ENCODE data around the gene TRPC4. TPM values are rescaled to one million over a fixed set of nuclear protein-coding genes. Genes with fewer than 3 reads are reported as not detected.
"Not testable (repeated sequence)": the region's sequence is repeated elsewhere in the genome, so short reads cannot be mapped to it uniquely, and the experiment has no call there.

Gene TRPC4
- total RNA-seq, 1 experiment from 2014 or later, result 19.0 TPM

DNA sequence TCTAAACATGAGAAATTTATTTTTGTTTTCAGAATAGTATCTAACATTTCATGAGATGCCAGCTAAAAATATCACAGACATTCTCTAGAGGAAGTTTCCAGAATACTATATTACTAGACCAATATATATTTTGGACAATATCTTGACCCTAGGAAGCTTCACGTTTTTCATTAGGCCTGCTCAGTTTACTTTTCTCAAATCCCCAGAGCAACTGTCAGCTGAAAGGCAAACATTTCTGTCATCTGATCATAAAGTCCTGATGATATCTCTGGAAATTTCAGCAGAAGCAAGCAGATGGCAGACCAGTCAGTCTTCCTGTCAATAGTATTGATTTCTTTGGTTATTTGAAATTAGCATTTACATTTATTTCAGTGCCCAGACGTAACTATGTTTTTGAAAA is 275.0 kb downstream of the TRPC4 start:
- H2BK120ac ChIP-seq (ENCODE audit: low read depth, low read length, poor library complexity, severe bottlenecking), result no peak overlapping the region
- no peaks in the 10 kb centered on the region for H4K20me1 ChIP-seq (ENCODE audit: control insufficient read depth, insufficient read depth, insufficient read length)
- H3K18ac ChIP-seq (ENCODE audit: insufficient read length, low read depth, low read length), result no peak overlapping the region
- H3K23me2 ChIP-seq (ENCODE audit: insufficient read length, low read depth, low read length, poor library complexity, severe bottlenecking), result no peaks in the 10 kb centered on the region
- no peaks in the 10 kb centered on the region for H3K27me3 Mint-ChIP-seq (ENCODE audit: low read depth)
- H2AFZ ChIP-seq (ENCODE audit: low read length), result no peak overlapping the region
- H3K4me3 Mint-ChIP-seq, result no peak overlapping the region
- no peak overlapping the region for H4K91ac ChIP-seq (ENCODE audit: insufficient read length, low read depth, low read length)
- peak overlapping the region in 1 of 3 experiments; percentile 15; a peak in 1 of 7 replicates for H3K27ac Mint-ChIP-seq
- no peak overlapping the region for H3K23ac ChIP-seq (ENCODE audit: insufficient read length, low read depth, low read length)
- no peaks in the 10 kb centered on the region for H3K9me3 Mint-ChIP-seq
- H3K4ac ChIP-seq (ENCODE audit: low read depth, low read length), result no peak overlapping the region
- no peaks in the 10 kb centered on the region; the same call in 1 of the 2 replicates for H3K4me1 ChIP-seq (ENCODE audit: insufficient read depth, low read length)
- H3K9ac ChIP-seq (ENCODE audit: extremely low read depth, insufficient read length, low read length), result no peak overlapping the region
- H3K79me2 ChIP-seq (ENCODE audit: insufficient read depth, low read length), result no peaks in the 10 kb centered on the region
- no peaks in the 10 kb centered on the region for H3K79me1 ChIP-seq (ENCODE audit: insufficient read depth, low read depth, low read length, poor library complexity, severe bottlenecking)
- no peak overlapping the region for H3K27ac ChIP-seq (ENCODE audit: insufficient read length, low read depth, low read length)
- H3K27me3 ChIP-seq (ENCODE audit: insufficient read depth, low read length), result no peaks in the 10 kb centered on the region
- no peak overlapping the region for H2BK20ac ChIP-seq (ENCODE audit: low read depth, low read length, poor library complexity, severe bottlenecking)
- H2BK12ac ChIP-seq (ENCODE audit: insufficient read length, low read depth, low read length), result no peak overlapping the region
- TF ChIP-seq, protein P1, sequence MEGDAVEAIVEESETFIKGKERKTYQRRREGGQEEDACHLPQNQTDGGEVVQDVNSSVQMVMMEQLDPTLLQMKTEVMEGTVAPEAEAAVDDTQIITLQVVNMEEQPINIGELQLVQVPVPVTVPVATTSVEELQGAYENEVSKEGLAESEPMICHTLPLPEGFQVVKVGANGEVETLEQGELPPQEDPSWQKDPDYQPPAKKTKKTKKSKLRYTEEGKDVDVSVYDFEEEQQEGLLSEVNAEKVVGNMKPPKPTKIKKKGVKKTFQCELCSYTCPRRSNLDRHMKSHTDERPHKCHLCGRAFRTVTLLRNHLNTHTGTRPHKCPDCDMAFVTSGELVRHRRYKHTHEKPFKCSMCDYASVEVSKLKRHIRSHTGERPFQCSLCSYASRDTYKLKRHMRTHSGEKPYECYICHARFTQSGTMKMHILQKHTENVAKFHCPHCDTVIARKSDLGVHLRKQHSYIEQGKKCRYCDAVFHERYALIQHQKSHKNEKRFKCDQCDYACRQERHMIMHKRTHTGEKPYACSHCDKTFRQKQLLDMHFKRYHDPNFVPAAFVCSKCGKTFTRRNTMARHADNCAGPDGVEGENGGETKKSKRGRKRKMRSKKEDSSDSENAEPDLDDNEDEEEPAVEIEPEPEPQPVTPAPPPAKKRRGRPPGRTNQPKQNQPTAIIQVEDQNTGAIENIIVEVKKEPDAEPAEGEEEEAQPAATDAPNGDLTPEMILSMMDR (conservative IDR thresholded peaks at IDR 0.05), result no peak
- no peak overlapping the region for H3K14ac ChIP-seq (ENCODE audit: insufficient read depth, low read length)
- H4K5ac ChIP-seq (ENCODE audit: insufficient read length, low read depth, low read length), result no peak overlapping the region
- H3K36me3 Mint-ChIP-seq (ENCODE audit: insufficient read depth in 1 of 3, low read depth in 3 of 3), result no peaks in the 10 kb centered on the region; a peak in 1 of 7 replicates
- H3K56ac ChIP-seq (ENCODE audit: insufficient read length, low read depth, low read length), result no peak overlapping the region
- no peak overlapping the region for H3K4me2 ChIP-seq (ENCODE audit: insufficient read depth, insufficient read length, low read length)
- H2BK5ac ChIP-seq (ENCODE audit: insufficient read length, low read length), result no peak overlapping the region
- H3K9me3 ChIP-seq (ENCODE audit: control insufficient read depth, low read depth, low read length), result no peaks in the 10 kb centered on the region
- DNase-seq, result no peak
- peaks cover 22 to 31% of the 10 kb centered on the region in 2 experiments for H3K4me1 Mint-ChIP-seq
- no peak overlapping the region for H4K8ac ChIP-seq (replicated peaks; ENCODE audit: insufficient read length, low read depth, low read length)
- H2BK15ac ChIP-seq (ENCODE audit: low read depth, low read length), result no peak overlapping the region
- no peak overlapping the region for H3T11ph ChIP-seq (ENCODE audit: low read length)
- H2AK5ac ChIP-seq (ENCODE audit: insufficient read length, low read length), result no peak overlapping the region
- no CpG with 5 or more reads among the region's 2 CpGs for WGBS (ENCODE audit: extremely low coverage, insufficient read length, low lambda C conversion rate)

DNA sequence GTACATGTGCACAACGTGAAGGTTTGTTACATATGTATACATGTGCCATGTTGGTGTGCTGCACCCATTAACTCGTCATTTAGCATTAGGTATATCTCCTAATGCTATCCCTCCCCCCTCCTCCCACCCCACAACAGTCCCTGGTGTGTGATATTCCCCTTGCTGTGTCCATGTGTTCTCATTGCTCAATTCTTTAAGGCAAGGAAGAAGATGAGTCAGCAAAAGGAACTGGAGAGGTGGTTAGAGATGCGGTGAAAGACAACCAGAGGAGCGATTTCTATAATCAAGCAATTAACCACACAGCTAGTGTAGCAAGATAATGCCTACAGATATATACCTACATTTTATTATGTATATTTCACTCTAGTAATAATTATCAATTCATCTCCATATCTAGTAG is 280.2 kb downstream of the TRPC4 start:
- 0 out of 7 replicates have a peak overlapping the region, but pooled peaks of 1 of the 3 experiments have one; percentile 59 for H3K27ac Mint-ChIP-seq
- H3T11ph ChIP-seq (ENCODE audit: low read length); H4K8ac ChIP-seq (replicated peaks; ENCODE audit: insufficient read length, low read depth, low read length); H2BK5ac ChIP-seq (ENCODE audit: insufficient read length, low read length); H3K9me3 ChIP-seq (ENCODE audit: control insufficient read depth, low read depth, low read length); H2BK15ac ChIP-seq (ENCODE audit: low read depth, low read length); H3K56ac ChIP-seq (ENCODE audit: insufficient read length, low read depth, low read length); H3K4me1 Mint-ChIP-seq; H3K36me3 Mint-ChIP-seq (ENCODE audit: insufficient read depth in 1 of 3, low read depth in 3 of 3); H3K18ac ChIP-seq (ENCODE audit: insufficient read length, low read depth, low read length); H3K79me1 ChIP-seq (ENCODE audit: insufficient read depth, low read depth, low read length, poor library complexity, severe bottlenecking); H3K27me3 Mint-ChIP-seq (ENCODE audit: low read depth); H3K4me1 ChIP-seq (ENCODE audit: insufficient read depth, low read length); H3K9me3 Mint-ChIP-seq; H2BK120ac ChIP-seq (ENCODE audit: low read depth, low read length, poor library complexity, severe bottlenecking); H2AFZ ChIP-seq (ENCODE audit: low read length); H3K27ac ChIP-seq (ENCODE audit: insufficient read length, low read depth, low read length); H3K4ac ChIP-seq (ENCODE audit: low read depth, low read length); H3K23ac ChIP-seq (ENCODE audit: insufficient read length, low read depth, low read length); H3K27me3 ChIP-seq (ENCODE audit: insufficient read depth, low read length); H3K9ac ChIP-seq (ENCODE audit: extremely low read depth, insufficient read length, low read length); H3K23me2 ChIP-seq (ENCODE audit: insufficient read length, low read depth, low read length, poor library complexity, severe bottlenecking); H3K79me2 ChIP-seq (ENCODE audit: insufficient read depth, low read length); H2BK20ac ChIP-seq (ENCODE audit: low read depth, low read length, poor library complexity, severe bottlenecking); H3K4me2 ChIP-seq (ENCODE audit: insufficient read depth, insufficient read length, low read length); DNase-seq; H3K4me3 Mint-ChIP-seq; H2BK12ac ChIP-seq (ENCODE audit: insufficient read length, low read depth, low read length); H2AK5ac ChIP-seq (ENCODE audit: insufficient read length, low read length); H4K91ac ChIP-seq (ENCODE audit: insufficient read length, low read depth, low read length); H4K5ac ChIP-seq (ENCODE audit: insufficient read length, low read depth, low read length); H3K14ac ChIP-seq (ENCODE audit: insufficient read depth, low read length); H4K20me1 ChIP-seq (ENCODE audit: control insufficient read depth, insufficient read depth, insufficient read length): not testable (repeated sequence)
- no CpG with 5 or more reads among the region's 4 CpGs for WGBS (ENCODE audit: extremely low coverage, insufficient read length, low lambda C conversion rate)

All from H9 (cell line).